ENCODE data around the gene TGFB1.

DNA sequence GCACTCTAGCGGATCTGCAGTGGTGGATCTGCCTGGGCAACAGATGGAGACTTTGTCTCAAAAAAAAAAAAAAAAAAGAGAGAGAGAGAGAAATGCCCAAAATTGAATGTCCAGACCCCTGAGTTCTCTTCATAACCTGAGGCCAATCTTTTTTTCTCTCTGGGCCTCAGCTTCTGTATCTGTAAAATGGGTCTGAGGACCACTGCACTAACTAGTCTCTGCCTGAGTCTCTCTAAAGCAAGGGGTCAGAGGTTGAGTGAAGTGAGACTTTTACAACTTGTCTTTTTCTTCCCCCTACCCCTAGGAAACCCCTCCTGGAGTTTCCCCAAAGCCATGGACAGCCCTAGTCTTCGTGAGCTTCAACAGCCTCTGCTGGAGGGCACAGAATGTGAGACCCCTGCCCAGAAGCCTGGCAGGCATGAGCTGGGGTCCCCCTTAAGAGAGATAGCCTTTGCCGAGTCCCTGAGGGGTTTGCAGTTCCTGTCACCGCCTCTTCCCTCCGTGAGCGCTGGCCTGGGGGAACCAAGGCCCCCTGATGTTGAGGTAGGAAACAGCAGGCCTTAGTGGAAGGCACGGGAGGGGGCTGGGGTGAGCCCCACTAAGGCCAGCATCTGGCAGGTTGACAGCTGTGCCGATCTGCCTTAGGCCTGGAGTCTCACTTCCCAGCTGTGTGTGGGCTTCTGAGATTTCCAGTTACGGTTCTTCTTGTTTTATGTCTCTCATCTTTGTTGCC, 24.4 kb upstream of the TGFB1 start:
- TF ChIP-seq, protein P1, sequence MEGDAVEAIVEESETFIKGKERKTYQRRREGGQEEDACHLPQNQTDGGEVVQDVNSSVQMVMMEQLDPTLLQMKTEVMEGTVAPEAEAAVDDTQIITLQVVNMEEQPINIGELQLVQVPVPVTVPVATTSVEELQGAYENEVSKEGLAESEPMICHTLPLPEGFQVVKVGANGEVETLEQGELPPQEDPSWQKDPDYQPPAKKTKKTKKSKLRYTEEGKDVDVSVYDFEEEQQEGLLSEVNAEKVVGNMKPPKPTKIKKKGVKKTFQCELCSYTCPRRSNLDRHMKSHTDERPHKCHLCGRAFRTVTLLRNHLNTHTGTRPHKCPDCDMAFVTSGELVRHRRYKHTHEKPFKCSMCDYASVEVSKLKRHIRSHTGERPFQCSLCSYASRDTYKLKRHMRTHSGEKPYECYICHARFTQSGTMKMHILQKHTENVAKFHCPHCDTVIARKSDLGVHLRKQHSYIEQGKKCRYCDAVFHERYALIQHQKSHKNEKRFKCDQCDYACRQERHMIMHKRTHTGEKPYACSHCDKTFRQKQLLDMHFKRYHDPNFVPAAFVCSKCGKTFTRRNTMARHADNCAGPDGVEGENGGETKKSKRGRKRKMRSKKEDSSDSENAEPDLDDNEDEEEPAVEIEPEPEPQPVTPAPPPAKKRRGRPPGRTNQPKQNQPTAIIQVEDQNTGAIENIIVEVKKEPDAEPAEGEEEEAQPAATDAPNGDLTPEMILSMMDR (conservative IDR thresholded peaks at IDR 0.05 in 1 of 2, IDR thresholded peaks at IDR 0.05 in 1 of 2; ENCODE audit: extremely low read depth in 1 of 2, insufficient read depth in 1 of 2, low read depth in 1 of 2, low read length in 2 of 2) = no peak
- TF ChIP-seq EZH2 (IDR thresholded peaks at IDR 0.05; ENCODE audit: borderline replicate concordance, low read length) = no peak
